Endothelial cell (in vitro differentiated cells): Measurements from ENCODE around the gene AGBL1. TPM values are rescaled to one million over a fixed set of nuclear protein-coding genes. Genes with fewer than 3 reads are reported as not detected.

Source experiments
- DNase-seq: peaks from one replicate; pipeline ENCODE4 v3.0.0; 2021; ENCODE audit warnings: low spot score
- H3K27ac Mint-ChIP-seq: one replicate; pipeline ENCODE4 v1.8.0; 2021; ENCODE audit warnings: mixed read lengths, inconsistent platforms; ENCODE audit not compliant: unreplicated experiment
- H3K27me3 Mint-ChIP-seq: one replicate; pipeline ENCODE4 v1.8.0; 2021; ENCODE audit warnings: mild to moderate bottlenecking, moderate library complexity, mixed read lengths, inconsistent platforms; ENCODE audit not compliant: unreplicated experiment
- H3K36me3 Mint-ChIP-seq: one replicate; pipeline ENCODE4 v1.8.0; 2021; ENCODE audit warnings: mild to moderate bottlenecking, low read depth, mixed read lengths, inconsistent platforms; ENCODE audit not compliant: unreplicated experiment
- H3K4me1 Mint-ChIP-seq: one replicate; pipeline ENCODE4 v1.8.0; 2021; ENCODE audit warnings: mild to moderate bottlenecking, mixed read lengths, inconsistent platforms; ENCODE audit not compliant: unreplicated experiment
- H3K4me3 Mint-ChIP-seq: one replicate; pipeline ENCODE4 v1.8.0; 2021; ENCODE audit warnings: mild to moderate bottlenecking, mixed read lengths, inconsistent platforms; ENCODE audit not compliant: unreplicated experiment
- H3K9me3 Mint-ChIP-seq: one replicate; pipeline ENCODE4 v1.8.0; 2021; ENCODE audit warnings: mixed read lengths, inconsistent platforms; ENCODE audit not compliant: unreplicated experiment
- total RNA-seq: library from RNA; stranded (reverse); fragmentation: NEBNext Ultra II Directional; extraction: Animal tissue kit (Norgen Biotek cat#: 25700); gene quantifications from one replicate; pipeline ENCODE4 v1.2.1, GENCODE V29; 2021; ENCODE audit not compliant: unreplicated experiment
- TF ChIP-seq, protein P1 (sequence below): fragments of 200-600 bp; sonication (generic); IDR thresholded peaks from one replicate; pipeline ENCODE4 v1.5.0; 2021; ENCODE audit warnings: antibody characterized with exemption; ENCODE audit not compliant: unreplicated experiment

Gene AGBL1
- total RNA-seq, 1 donor from 2014 or later: 0.03 TPM

DNA sequence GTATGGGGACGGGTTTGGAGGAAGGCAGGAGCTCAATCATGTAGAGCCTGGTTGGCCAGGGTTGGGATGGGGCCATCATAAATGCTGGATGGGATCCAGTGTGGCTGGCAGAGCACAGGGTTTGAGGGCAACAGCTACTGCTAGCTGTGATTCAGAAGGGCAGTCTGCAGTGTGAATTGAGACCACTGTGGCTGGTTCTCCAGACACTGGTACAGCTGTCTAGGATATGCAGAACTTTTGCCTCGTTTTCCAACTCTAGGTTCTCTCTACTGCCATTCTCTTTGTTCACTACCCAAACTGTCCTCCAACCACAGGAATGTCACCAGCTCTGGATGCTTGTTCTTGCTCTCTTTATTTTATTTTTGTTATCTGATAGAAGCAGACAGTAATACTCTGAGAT lies 543.6 kb downstream of the AGBL1 start:
- no peak overlapping the region for H3K4me3 Mint-ChIP-seq
- no peak for DNase-seq
- peaks cover 2% of the 10 kb centered on the region for H3K27me3 Mint-ChIP-seq
- peaks cover 5% of the 10 kb centered on the region for H3K4me1 Mint-ChIP-seq
- TF ChIP-seq, protein P1, sequence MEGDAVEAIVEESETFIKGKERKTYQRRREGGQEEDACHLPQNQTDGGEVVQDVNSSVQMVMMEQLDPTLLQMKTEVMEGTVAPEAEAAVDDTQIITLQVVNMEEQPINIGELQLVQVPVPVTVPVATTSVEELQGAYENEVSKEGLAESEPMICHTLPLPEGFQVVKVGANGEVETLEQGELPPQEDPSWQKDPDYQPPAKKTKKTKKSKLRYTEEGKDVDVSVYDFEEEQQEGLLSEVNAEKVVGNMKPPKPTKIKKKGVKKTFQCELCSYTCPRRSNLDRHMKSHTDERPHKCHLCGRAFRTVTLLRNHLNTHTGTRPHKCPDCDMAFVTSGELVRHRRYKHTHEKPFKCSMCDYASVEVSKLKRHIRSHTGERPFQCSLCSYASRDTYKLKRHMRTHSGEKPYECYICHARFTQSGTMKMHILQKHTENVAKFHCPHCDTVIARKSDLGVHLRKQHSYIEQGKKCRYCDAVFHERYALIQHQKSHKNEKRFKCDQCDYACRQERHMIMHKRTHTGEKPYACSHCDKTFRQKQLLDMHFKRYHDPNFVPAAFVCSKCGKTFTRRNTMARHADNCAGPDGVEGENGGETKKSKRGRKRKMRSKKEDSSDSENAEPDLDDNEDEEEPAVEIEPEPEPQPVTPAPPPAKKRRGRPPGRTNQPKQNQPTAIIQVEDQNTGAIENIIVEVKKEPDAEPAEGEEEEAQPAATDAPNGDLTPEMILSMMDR: no peak
- H3K36me3 Mint-ChIP-seq: no peaks in the 10 kb centered on the region
- no peak overlapping the region for H3K27ac Mint-ChIP-seq
- no peaks in the 10 kb centered on the region for H3K9me3 Mint-ChIP-seq

DNA sequence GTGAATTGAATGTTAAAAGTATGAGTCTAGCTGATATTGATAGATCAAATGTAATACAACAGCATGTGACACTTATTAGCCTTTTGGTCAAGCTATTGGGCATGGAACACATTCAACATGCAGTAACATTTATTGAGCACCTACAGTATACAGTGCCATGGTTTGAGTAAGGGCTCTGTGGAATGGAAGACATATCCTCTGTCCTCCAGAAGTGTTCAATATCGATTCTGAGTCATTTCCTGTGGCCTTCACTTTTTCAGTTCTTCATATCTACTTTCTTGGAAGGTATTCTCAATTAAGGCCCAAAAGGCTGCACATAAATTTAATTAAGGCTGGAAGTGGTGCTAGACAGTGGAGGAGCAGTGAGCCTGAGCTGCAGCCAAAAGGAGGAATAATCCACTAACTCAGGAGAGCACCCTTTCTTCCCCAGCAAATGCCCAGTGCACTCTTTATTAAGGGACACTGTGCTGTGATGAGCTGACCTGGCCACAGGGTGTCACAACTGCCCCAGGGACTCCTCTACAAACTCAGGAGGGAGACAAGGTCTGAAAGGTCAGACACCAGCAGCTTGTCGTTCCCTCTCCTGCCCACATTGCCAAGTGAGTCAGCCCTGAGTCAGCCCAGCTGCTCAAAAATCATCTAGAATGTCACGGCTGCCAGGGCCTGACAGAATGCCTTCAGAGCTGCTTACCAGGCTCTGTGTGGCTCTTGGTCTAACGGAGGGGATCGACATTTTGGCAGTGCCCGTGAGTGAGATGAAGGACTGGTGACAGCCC lies 544.8 kb downstream of the AGBL1 start:
- peak; percentile 71 for DNase-seq
- peaks cover 5% of the 10 kb centered on the region for H3K4me1 Mint-ChIP-seq
- no peaks in the 10 kb centered on the region for H3K9me3 Mint-ChIP-seq
- TF ChIP-seq, protein P1: peak; percentile 48
- H3K27ac Mint-ChIP-seq: no peak overlapping the region
- no peak overlapping the region for H3K4me3 Mint-ChIP-seq
- H3K27me3 Mint-ChIP-seq: peaks cover 2% of the 10 kb centered on the region
- no peaks in the 10 kb centered on the region for H3K36me3 Mint-ChIP-seq

DNA sequence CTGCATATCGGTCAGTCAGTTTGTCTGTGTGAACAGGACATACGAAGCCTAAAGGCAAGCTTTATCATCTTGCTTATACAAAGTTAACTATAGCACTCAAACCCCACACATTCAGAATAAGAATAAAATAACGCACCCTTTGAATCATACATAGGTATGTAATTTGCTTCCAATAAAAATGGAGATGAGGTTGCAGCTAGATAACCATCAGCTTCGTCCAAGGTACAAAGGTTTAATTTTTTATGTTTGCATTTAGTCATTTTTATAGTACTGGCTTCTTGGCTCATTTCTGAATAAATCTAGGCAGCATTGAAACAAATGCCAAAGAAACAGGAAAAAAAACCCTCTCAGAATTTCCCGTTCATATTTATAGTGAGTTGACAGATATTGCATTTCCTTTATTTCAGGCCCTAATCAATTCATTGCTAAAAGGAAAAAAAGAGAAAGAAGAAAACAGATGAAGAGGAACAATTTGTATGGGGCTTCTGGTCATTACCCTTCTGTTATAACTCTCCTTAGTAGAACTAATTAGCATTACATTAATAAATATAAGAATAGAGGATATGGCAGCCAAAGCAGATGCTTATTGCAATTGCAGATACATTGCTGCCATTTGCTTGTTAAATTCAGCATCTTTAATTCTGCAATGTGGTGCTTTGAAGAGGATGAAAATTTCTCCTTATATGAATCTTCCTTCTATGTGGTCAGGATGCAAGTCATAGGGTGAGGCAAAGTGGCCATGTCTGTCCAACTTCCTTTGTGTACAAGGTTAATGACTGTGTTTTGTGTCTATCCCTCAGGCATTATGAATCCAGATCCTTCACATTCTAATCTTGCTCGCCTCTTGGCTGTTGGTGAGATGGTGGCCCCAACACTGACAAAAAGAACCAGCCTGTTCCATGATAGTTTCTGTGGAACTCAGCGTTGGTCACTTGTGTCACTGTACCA lies 550.0 kb downstream of the AGBL1 start:
- TF ChIP-seq, protein P1: no peak
- no peak for DNase-seq
- Mint-ChIP-seq H3K27me3 (no peaks in the 10 kb centered on the region), H3K36me3 (no peaks in the 10 kb centered on the region), H3K27ac (no peak overlapping the region), H3K9me3 (no peaks in the 10 kb centered on the region), H3K4me1 (peaks cover 9% of the 10 kb centered on the region), H3K4me3 (no peak overlapping the region)

DNA sequence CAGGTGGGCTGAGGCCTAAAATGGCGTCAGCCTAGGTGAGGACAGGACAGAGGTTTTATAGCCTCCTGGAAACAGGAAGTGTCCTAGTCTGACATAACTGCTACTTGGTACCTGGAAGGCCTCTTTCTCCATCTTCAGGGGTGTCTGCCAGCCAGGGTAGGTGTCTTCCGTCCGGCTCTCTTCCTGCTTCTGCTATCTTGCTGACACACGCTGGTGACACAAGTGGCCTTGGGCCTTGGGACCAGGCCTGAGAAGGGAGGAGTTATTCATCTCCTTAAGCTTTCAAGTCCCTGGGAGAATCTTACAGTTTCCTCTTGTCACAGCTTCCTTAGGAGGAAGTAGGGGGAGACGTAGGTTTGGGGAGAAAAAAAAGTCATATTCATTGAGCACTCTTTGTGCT lies 551.3 kb downstream of the AGBL1 start:
- H3K27ac Mint-ChIP-seq: no peak overlapping the region
- no peaks in the 10 kb centered on the region for H3K9me3 Mint-ChIP-seq
- peaks cover 9% of the 10 kb centered on the region for H3K4me1 Mint-ChIP-seq
- H3K36me3 Mint-ChIP-seq: no peaks in the 10 kb centered on the region
- no peak overlapping the region for H3K4me3 Mint-ChIP-seq
- no peaks in the 10 kb centered on the region for H3K27me3 Mint-ChIP-seq
- DNase-seq: no peak
- TF ChIP-seq, protein P1: no peak
